ENCODE results near the gene AR.

AR gene

GRCh38 chrX:67684136-67684535 lies 140.3 kb downstream of the AR start:
- no peak for TF ChIP-seq CTCF (IDR thresholded peaks at IDR 0.05)
- no peaks in the 10 kb centered on the region for H3K9me3 ChIP-seq (ENCODE audit: control insufficient read depth, low read length)
- H3K9ac ChIP-seq, result no peak overlapping the region
- no peak overlapping the region for H3K4me3 ChIP-seq (ENCODE audit: low read depth, low read length)
- H2AFZ ChIP-seq, result no peak overlapping the region
- no peak overlapping the region for H3K27ac ChIP-seq
- no peaks in the 10 kb centered on the region for H3K27me3 ChIP-seq (ENCODE audit: control insufficient read depth, insufficient read depth, low read length)
- no peak overlapping the region for H3K4me2 ChIP-seq (ENCODE audit: low read length)
- H3K36me3 ChIP-seq (ENCODE audit: control insufficient read depth, insufficient read depth, low read length), result no peaks in the 10 kb centered on the region
- no peaks in the 10 kb centered on the region for H3K4me1 ChIP-seq
- H3K79me2 ChIP-seq, result no peaks in the 10 kb centered on the region

GRCh38 chrX:67692246-67692645 lies 148.4 kb downstream of the AR start:
- no peak overlapping the region for H3K4me3 ChIP-seq (ENCODE audit: low read depth, low read length)
- no peak overlapping the region for H2AFZ ChIP-seq
- H3K9me3 ChIP-seq (ENCODE audit: control insufficient read depth, low read length), result no peaks in the 10 kb centered on the region
- H3K9ac ChIP-seq, result no peak overlapping the region
- H3K27ac ChIP-seq, result no peak overlapping the region
- H3K79me2 ChIP-seq, result no peaks in the 10 kb centered on the region
- TF ChIP-seq CTCF (IDR thresholded peaks at IDR 0.05), result no peak
- H3K27me3 ChIP-seq (ENCODE audit: control insufficient read depth, insufficient read depth, low read length), result no peaks in the 10 kb centered on the region
- no peaks in the 10 kb centered on the region for H3K36me3 ChIP-seq (ENCODE audit: control insufficient read depth, insufficient read depth, low read length)
- no peaks in the 10 kb centered on the region for H3K4me1 ChIP-seq
- H3K4me2 ChIP-seq (ENCODE audit: low read length), result no peak overlapping the region

- Histone ChIP-seq H3K4me1 (no peaks in the 10 kb centered on the region), H3K36me3 (ENCODE audit: control insufficient read depth, insufficient read depth, low read length) (no peaks in the 10 kb centered on the region), H3K9ac (no peak overlapping the region), H2AFZ (no peak overlapping the region), H3K4me3 (ENCODE audit: low read depth, low read length) (no peak overlapping the region), H3K27me3 (ENCODE audit: control insufficient read depth, insufficient read depth, low read length) (no peaks in the 10 kb centered on the region), H3K27ac (no peak overlapping the region), H3K79me2 (no peaks in the 10 kb centered on the region), H3K4me2 (ENCODE audit: low read length) (no peak overlapping the region), H3K9me3 (ENCODE audit: control insufficient read depth, low read length) (no peaks in the 10 kb centered on the region)
- no peak for TF ChIP-seq CTCF (IDR thresholded peaks at IDR 0.05)
Observed at GRCh38 chrX:67693928-67694327, 150.1 kb downstream of the AR start.

GRCh38 chrX:67697452-67697851 lies 153.6 kb downstream of the AR start:
- Histone ChIP-seq H2AFZ (no peak overlapping the region), H3K4me2 (ENCODE audit: low read length) (no peak overlapping the region), H3K9me3 (ENCODE audit: control insufficient read depth, low read length) (no peaks in the 10 kb centered on the region), H3K4me3 (ENCODE audit: low read depth, low read length) (no peak overlapping the region), H3K27me3 (ENCODE audit: control insufficient read depth, insufficient read depth, low read length) (no peaks in the 10 kb centered on the region), H3K4me1 (no peaks in the 10 kb centered on the region), H3K79me2 (no peaks in the 10 kb centered on the region), H3K27ac (no peak overlapping the region), H3K9ac (no peak overlapping the region), H3K36me3 (ENCODE audit: control insufficient read depth, insufficient read depth, low read length) (no peaks in the 10 kb centered on the region)
- TF ChIP-seq CTCF (IDR thresholded peaks at IDR 0.05), result no peak

GRCh38 chrX:67700602-67701001 lies 156.8 kb downstream of the AR start:
- Histone ChIP-seq H3K4me1 (no peaks in the 10 kb centered on the region), H3K79me2 (no peaks in the 10 kb centered on the region), H3K4me2 (ENCODE audit: low read length) (no peak overlapping the region), H3K36me3 (ENCODE audit: control insufficient read depth, insufficient read depth, low read length) (no peaks in the 10 kb centered on the region), H3K4me3 (ENCODE audit: low read depth, low read length) (no peak overlapping the region), H3K27me3 (ENCODE audit: control insufficient read depth, insufficient read depth, low read length) (no peaks in the 10 kb centered on the region), H2AFZ (no peak overlapping the region), H3K9me3 (ENCODE audit: control insufficient read depth, low read length) (no peaks in the 10 kb centered on the region), H3K9ac (no peak overlapping the region), H3K27ac (no peak overlapping the region)
- no peak for TF ChIP-seq CTCF (IDR thresholded peaks at IDR 0.05)
